Loucy (cell line): Measurements from ENCODE around the gene TM9SF3.

Experiments used
- H2AFZ ChIP-seq: fragments of 200-600 bp; sonication (generic); 2 replicates; pipeline ENCODE4 v1.6.0; 2016; ENCODE audit warnings: antibody characterized with exemption, mild to moderate bottlenecking, low read length, moderate library complexity
- H3F3A ChIP-seq: fragments of 200-600 bp; 2 replicates; pipeline ENCODE4 v1.6.0; 2016; ENCODE audit warnings: antibody characterized with exemption, low read depth, mild to moderate bottlenecking
- H3K27me3 ChIP-seq: fragments of 200-600 bp; sonication (generic); 2 replicates; pipeline ENCODE4 v1.6.1; 2014; ENCODE audit warnings: low read length, mild to moderate bottlenecking; ENCODE audit not compliant: insufficient read depth, poor library complexity, severe bottlenecking
- H3K36me3 ChIP-seq: fragments of 200-600 bp; sonication (generic); 2 replicates; pipeline ENCODE4 v1.6.1; 2016; ENCODE audit warnings: low read length; ENCODE audit not compliant: insufficient read depth
- H3K4me1 ChIP-seq: fragments of 200-600 bp; sonication (generic); 2 replicates; pipeline ENCODE4 v1.5.1; 2014; ENCODE audit warnings: low read length, mild to moderate bottlenecking; ENCODE audit not compliant: insufficient read depth, poor library complexity, severe bottlenecking
- H3K4me2 ChIP-seq: fragments of 200-600 bp; sonication (generic); 2 replicates; pipeline ENCODE4 v1.6.0; 2014; ENCODE audit warnings: antibody characterized with exemption, low read length, low read depth, mild to moderate bottlenecking; ENCODE audit not compliant: poor library complexity, severe bottlenecking
- H3K4me3 ChIP-seq: fragments of 200-600 bp; sonication (generic); 2 replicates; pipeline ENCODE4 v1.5.1; 2014; ENCODE audit warnings: low read length, mild to moderate bottlenecking, mixed read lengths; ENCODE audit not compliant: poor library complexity, severe bottlenecking
- H3K79me2 ChIP-seq: fragments of 200-600 bp; sonication (generic); 2 replicates; pipeline ENCODE4 v1.6.1; 2014; ENCODE audit warnings: low read length; ENCODE audit not compliant: insufficient read depth
- H3K9ac ChIP-seq: fragments of 200-600 bp; sonication (generic); 2 replicates; pipeline ENCODE4 v1.6.0; 2014; ENCODE audit warnings: mild to moderate bottlenecking, low read depth, low read length, moderate library complexity; ENCODE audit not compliant: poor library complexity, severe bottlenecking
- H3K9me2 ChIP-seq: fragments of 200-600 bp; sonication (generic); replicated peaks from 2 replicates; pipeline ENCODE4 v1.6.1; 2016; ENCODE audit warnings: low read depth, low read length, mixed read lengths
- H3K9me3 ChIP-seq: fragments of 200-600 bp; sonication (generic); 2 replicates; pipeline ENCODE4 v1.6.1; 2014; ENCODE audit warnings: mild to moderate bottlenecking, antibody characterized with exemption, low read length, low read depth; ENCODE audit not compliant: insufficient read depth
- H4K20me1 ChIP-seq: fragments of 200-600 bp; sonication (generic); 2 replicates; pipeline ENCODE4 v1.6.0; 2014; ENCODE audit warnings: antibody characterized with exemption, low read length, mild to moderate bottlenecking; ENCODE audit not compliant: insufficient read depth, poor library complexity, severe bottlenecking
- CTCF ChIP-seq: fragments of 200-600 bp; sonication (generic); conservative IDR thresholded peaks from 2 replicates; pipeline ENCODE4 v1.5.1; 2014; ENCODE audit warnings: mild to moderate bottlenecking, antibody characterized with exemption, low read length
- EZH2phosphoT487 ChIP-seq: fragments of 200-600 bp; IDR thresholded peaks from 2 replicates; pipeline ENCODE4 v1.6.1; 2018; ENCODE audit warnings: antibody characterized with exemption, mild to moderate bottlenecking, moderate library complexity, borderline replicate concordance

The TM9SF3 gene

GRCh38 chr10:96538683-96539082, 48.1 kb downstream of the TM9SF3 start:
- no peaks in the 10 kb centered on the region for H3F3A ChIP-seq
- no peaks in the 10 kb centered on the region for H3K9me2 ChIP-seq
- peaks cover 67% of the 10 kb centered on the region for H3K36me3 ChIP-seq
- H3K9ac ChIP-seq: no peak overlapping the region
- H3K79me2 ChIP-seq: peaks cover 28% of the 10 kb centered on the region
- H3K9me3 ChIP-seq: no peaks in the 10 kb centered on the region
- no peak overlapping the region for H3K4me2 ChIP-seq
- no peak for TF ChIP-seq CTCF
- TF ChIP-seq EZH2phosphoT487: no peak
- no peak overlapping the region for H2AFZ ChIP-seq
- H3K27me3 ChIP-seq: no peaks in the 10 kb centered on the region
- H3K4me1 ChIP-seq: no peaks in the 10 kb centered on the region
- no peak overlapping the region for H3K4me3 ChIP-seq
- H4K20me1 ChIP-seq: peaks cover 24% of the 10 kb centered on the region

- Histone ChIP-seq H3K36me3 (peaks cover 69% of the 10 kb centered on the region), H3K9me3 (no peaks in the 10 kb centered on the region), H3K4me2 (no peak overlapping the region), H3K4me3 (no peak overlapping the region), H3K9me2 (no peaks in the 10 kb centered on the region), H3K9ac (no peak overlapping the region), H3K79me2 (peaks cover 28% of the 10 kb centered on the region), H4K20me1 (peaks cover 22% of the 10 kb centered on the region), H2AFZ (no peak overlapping the region), H3F3A (no peaks in the 10 kb centered on the region), H3K4me1 (no peaks in the 10 kb centered on the region), H3K27me3 (no peaks in the 10 kb centered on the region)
- no peak for TF ChIP-seq EZH2phosphoT487
- TF ChIP-seq CTCF: no peak
These were observed 50.7 kb downstream of the TM9SF3 start for GRCh38 chr10:96536129-96536528.

GRCh38 chr10:96532523-96532922, 54.3 kb downstream of the TM9SF3 start:
- no peaks in the 10 kb centered on the region for H3K4me1 ChIP-seq
- H3K4me3 ChIP-seq: no peak overlapping the region
- H3K9me2 ChIP-seq: no peaks in the 10 kb centered on the region
- peaks cover 76% of the 10 kb centered on the region for H3K36me3 ChIP-seq
- no peak overlapping the region for H2AFZ ChIP-seq
- H3F3A ChIP-seq: no peaks in the 10 kb centered on the region
- no peak for TF ChIP-seq CTCF
- no peak for TF ChIP-seq EZH2phosphoT487
- no peak overlapping the region for H3K4me2 ChIP-seq
- H3K9me3 ChIP-seq: no peaks in the 10 kb centered on the region
- peaks cover 15% of the 10 kb centered on the region for H4K20me1 ChIP-seq
- H3K27me3 ChIP-seq: no peaks in the 10 kb centered on the region
- peaks cover 22% of the 10 kb centered on the region for H3K79me2 ChIP-seq
- no peak overlapping the region for H3K9ac ChIP-seq
